Aorta (tissue), 5 donors: Measurements from ENCODE around the gene WIF1. TPM values are rescaled to one million over a fixed set of nuclear protein-coding genes. Genes with fewer than 3 reads are reported as not detected.

Source experiments
- ATAC-seq: fragments of 200-7000 bp; cut with Tn5 transposase; one replicate; pipeline ENCODE4 v1.9.1; 2022; ENCODE audit warnings: moderate library complexity; ENCODE audit not compliant: low FRiP score
- DNase-seq, 2 donors: peaks; one replicate each; pipeline ENCODE4 v3.0.0-alpha.2; 2020
- H3K27ac ChIP-seq, 2 donors: one replicate each; pipeline ENCODE4 v1.5.1; 2013; ENCODE audit warnings: low read length in 2 of 2, mild to moderate bottlenecking in 2 of 2, moderate library complexity in 2 of 2, control low read depth in 1 of 2, inconsistent platforms in 1 of 2, low read depth in 1 of 2
- H3K27me3 ChIP-seq, 2 donors: one replicate each; pipeline ENCODE4 v1.6.1; 2013; ENCODE audit warnings: control low read depth in 1 of 2, low read length in 1 of 2, mild to moderate bottlenecking in 1 of 2, moderate library complexity in 1 of 2; ENCODE audit not compliant: insufficient read depth in 2 of 2, control insufficient read depth in 1 of 2
- H3K36me3 ChIP-seq, 2 donors: one replicate each; pipeline ENCODE4 v1.6.1; 2013; ENCODE audit warnings: control low read depth in 1 of 2, low read length in 1 of 2, mild to moderate bottlenecking in 1 of 2; ENCODE audit not compliant: insufficient read depth in 2 of 2, control insufficient read depth in 1 of 2
- H3K4me1 ChIP-seq, 2 donors: one replicate each; pipeline ENCODE4 v1.6.1; 2013; ENCODE audit warnings: low read length in 2 of 2, control low read depth in 1 of 2, mild to moderate bottlenecking in 1 of 2, moderate library complexity in 1 of 2; ENCODE audit not compliant: insufficient read depth in 2 of 2, control insufficient read depth in 1 of 2
- H3K4me3 ChIP-seq, 2 donors: one replicate each; pipeline ENCODE4 v1.5.1; 2013; ENCODE audit warnings: low read length in 2 of 2, control low read depth in 1 of 2, mild to moderate bottlenecking in 1 of 2
- H3K9me3 ChIP-seq: one replicate; pipeline ENCODE4 v1.6.1; 2013; ENCODE audit warnings: mild to moderate bottlenecking, low read length; ENCODE audit not compliant: control insufficient read depth
- WGBS, 2 donors: extraction: QIAGEN DNeasy Blood & Tissue Kit; methylation state at CpG; one replicate each; pipeline ENCODE4 v1.1.7; 2013; 5-methylcytosine and 5-hydroxymethylcytosine counted together
- intact Hi-C, 2 donors: fragments of 100-400 bp; cut with DNase I; formaldehyde crosslinking; loops; one replicate each; pipeline versions ENCODE4 v1.14.2 to v1.15.0; 2022
- polyA plus RNA-seq, 2 donors: library from polyadenylated mRNA; stranded (reverse); fragments of 200-250 nt; gene quantifications; one replicate each; pipeline ENCODE4 v1.2.3, GENCODE V29; 2013
- total RNA-seq, 2 donors: library from RNA; stranded (reverse); fragmentation: NEBNext Ultra II Directional; extraction: Animal tissue kit (Norgen Biotek cat#: 25700); gene quantifications; one replicate each; pipeline ENCODE4 v1.2.1, GENCODE V29; 2021
- donor health status: healthy with polysubstance abuse.
- donor health status: Bipolar disorder and iron deficiency.
- donor health status: DM: no; HTN: no; CAD: no.
- donor health status: DM: no; HTN: no; CAD: no.
- donor health status: DM: yes; HTN: yes; CAD: no.

Gene WIF1
- total and polyA plus RNA-seq, 4 donors, result 0.48 TPM; not detected in 3

- H3K27me3 ChIP-seq, result no peaks in the 10 kb centered on the region
- ATAC-seq, result no peak
- intact Hi-C loops, result no loop called here
- no peak for DNase-seq
- WGBS, 2 donors, result 36 to 47% methylated on average over 3 of the region's 3 CpGs
- no peak overlapping the region for H3K27ac ChIP-seq
- no peaks in the 10 kb centered on the region for H3K4me1 ChIP-seq
- H3K9me3 ChIP-seq, result no peaks in the 10 kb centered on the region
- H3K36me3 ChIP-seq, result no peaks in the 10 kb centered on the region
- no peak overlapping the region for H3K4me3 ChIP-seq
Measured at GRCh38 chr12:65100140-65100539, 21.0 kb downstream of the WIF1 start.

GRCh38 chr12:65099182-65099581 is 21.9 kb downstream of the WIF1 start:
- 85 to 87% methylated on average over 3 of the region's 3 CpGs for WGBS, 2 donors
- no peak for DNase-seq
- no peak overlapping the region for H3K4me3 ChIP-seq
- no peaks in the 10 kb centered on the region for H3K4me1 ChIP-seq
- H3K27ac ChIP-seq, result no peak overlapping the region
- intact Hi-C loops, result no loop called here
- no peaks in the 10 kb centered on the region for H3K9me3 ChIP-seq
- H3K27me3 ChIP-seq, result no peaks in the 10 kb centered on the region
- H3K36me3 ChIP-seq, result no peaks in the 10 kb centered on the region
- ATAC-seq, result no peak

GRCh38 chr12:65098364-65098763 is 22.7 kb downstream of the WIF1 start:
- H3K27me3 ChIP-seq, result no peaks in the 10 kb centered on the region
- ATAC-seq (no peak), DNase-seq (no peak)
- 67 to 78% methylated on average over 3 of the region's 3 CpGs for WGBS, 2 donors
- no peaks in the 10 kb centered on the region for H3K4me1 ChIP-seq
- no peaks in the 10 kb centered on the region for H3K36me3 ChIP-seq
- intact Hi-C loops, result no loop called here
- no peaks in the 10 kb centered on the region for H3K9me3 ChIP-seq
- H3K4me3 ChIP-seq, result no peak overlapping the region
- no peak overlapping the region for H3K27ac ChIP-seq

- no peaks in the 10 kb centered on the region for H3K9me3 ChIP-seq
- no peaks in the 10 kb centered on the region for H3K27me3 ChIP-seq
- intact Hi-C loops, result no loop called here
- H3K27ac ChIP-seq, result no peak overlapping the region
- H3K36me3 ChIP-seq, result no peaks in the 10 kb centered on the region
- WGBS, 2 donors, result 79 to 87% methylated on average over 2 of the region's 2 CpGs
- no peak for DNase-seq
- H3K4me1 ChIP-seq, result no peaks in the 10 kb centered on the region
- no peak overlapping the region for H3K4me3 ChIP-seq
- ATAC-seq, result no peak
Measured at GRCh38 chr12:65094722-65095121, 26.4 kb downstream of the WIF1 start.

GRCh38 chr12:65093606-65094005 is 27.5 kb downstream of the WIF1 start:
- DNase-seq (no peak), ATAC-seq (no peak)
- Histone ChIP-seq H3K27ac (no peak overlapping the region), H3K4me1 (no peaks in the 10 kb centered on the region), H3K27me3 (no peaks in the 10 kb centered on the region), H3K36me3 (no peaks in the 10 kb centered on the region), H3K9me3 (no peaks in the 10 kb centered on the region), H3K4me3 (no peak overlapping the region)
- WGBS, 2 donors, result 22 to 41% methylated on average over 5 of the region's 5 CpGs
- intact Hi-C loops, result no loop called here

GRCh38 chr12:65090461-65090860 is 30.6 kb downstream of the WIF1 start:
- H3K36me3 ChIP-seq, result no peaks in the 10 kb centered on the region
- ATAC-seq (no peak), DNase-seq (no peak)
- no peak overlapping the region for H3K4me3 ChIP-seq
- 34 to 38% methylated on average over 2 of the region's 2 CpGs for WGBS, 2 donors
- intact Hi-C loops, result no loop called here
- H3K27ac ChIP-seq, result no peak overlapping the region
- H3K27me3 ChIP-seq, result no peaks in the 10 kb centered on the region
- H3K9me3 ChIP-seq, result no peaks in the 10 kb centered on the region
- no peaks in the 10 kb centered on the region for H3K4me1 ChIP-seq

GRCh38 chr12:65086236-65086635 is 34.9 kb downstream of the WIF1 start:
- Histone ChIP-seq H3K27me3 (no peaks in the 10 kb centered on the region), H3K9me3 (no peaks in the 10 kb centered on the region), H3K4me1 (no peaks in the 10 kb centered on the region), H3K27ac (no peak overlapping the region), H3K4me3 (no peak overlapping the region), H3K36me3 (no peaks in the 10 kb centered on the region)
- 83 to 93% methylated on average over 2 of the region's 2 CpGs for WGBS, 2 donors
- ATAC-seq (no peak), DNase-seq (no peak)
- intact Hi-C loops, result no loop called here

- DNase-seq (no peak), ATAC-seq (no peak)
- WGBS, 2 donors, result 61 to 65% methylated on average over 3 of the region's 3 CpGs
- intact Hi-C loops, result no loop called here
- Histone ChIP-seq H3K9me3 (no peaks in the 10 kb centered on the region), H3K27ac (no peak overlapping the region), H3K4me3 (no peak overlapping the region), H3K36me3 (no peaks in the 10 kb centered on the region), H3K27me3 (no peaks in the 10 kb centered on the region), H3K4me1 (no peaks in the 10 kb centered on the region)
Measured at GRCh38 chr12:65084579-65084978, 36.5 kb downstream of the WIF1 start.

- no peak for ATAC-seq
- Histone ChIP-seq H3K36me3 (no peaks in the 10 kb centered on the region), H3K4me1 (no peaks in the 10 kb centered on the region), H3K4me3 (no peak overlapping the region), H3K9me3 (no peaks in the 10 kb centered on the region), H3K27ac (no peak overlapping the region), H3K27me3 (no peaks in the 10 kb centered on the region)
- intact Hi-C loops, result no loop called here
- 91 to 98% methylated on average over 2 of the region's 2 CpGs for WGBS, 2 donors
- no peak for DNase-seq
Measured at GRCh38 chr12:65083581-65083980, 37.5 kb downstream of the WIF1 start.
